Fibroblast of peridontal ligament (primary cell): ENCODE data around the gene IGFL4.
A peak's percentile ranks its signal among the peaks of the same experiment; 100 is the strongest.

Experiments used
- DNase-seq: peaks from one replicate; pipeline ENCODE4 v3.0.0-alpha.2; 2010; ENCODE audit errors: extremely low read depth

IGFL4 gene

DNA sequence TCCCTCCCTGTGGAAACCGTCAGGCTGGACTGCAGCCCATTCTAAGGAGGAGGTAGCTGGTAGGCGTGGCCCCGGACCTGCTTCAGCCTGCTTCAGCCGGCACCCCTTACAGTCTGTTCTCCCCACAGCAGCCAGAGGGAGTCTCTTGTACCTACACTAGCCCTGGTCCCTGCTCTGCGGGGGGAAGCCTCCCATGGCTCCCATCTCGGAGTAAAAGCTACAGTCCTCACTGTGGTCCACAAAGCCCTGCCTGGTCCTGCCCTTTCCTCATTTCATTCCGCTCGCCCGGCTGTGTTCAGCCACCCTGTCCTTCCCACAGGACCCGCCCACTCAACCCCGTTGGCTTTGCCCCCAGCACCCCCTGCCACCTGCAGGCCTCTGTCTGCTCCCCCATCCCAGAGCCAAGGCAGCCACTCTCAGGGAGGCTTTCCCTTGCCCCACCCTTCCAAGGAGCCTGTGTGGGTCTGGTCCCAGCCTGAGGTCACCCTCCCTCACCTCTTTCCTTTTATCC is 19.2 kb downstream of the IGFL4 start:
- no peak for DNase-seq

DNA sequence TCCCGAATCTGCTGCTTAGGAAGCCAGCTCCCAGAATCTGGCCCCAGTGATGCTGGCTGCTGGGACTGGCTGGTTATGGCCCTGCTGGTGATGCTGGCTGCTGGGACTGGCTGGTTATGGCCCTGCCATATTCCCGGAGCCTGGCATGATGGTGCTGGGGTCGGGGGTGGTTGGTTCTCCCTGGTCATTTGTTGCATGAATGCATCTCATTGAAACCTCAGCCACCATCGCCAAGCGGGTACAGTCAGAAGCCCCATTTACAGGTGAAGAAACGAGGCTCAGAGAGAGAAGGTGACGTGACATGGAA is 20.0 kb downstream of the IGFL4 start:
- DNase-seq = no peak

DNA sequence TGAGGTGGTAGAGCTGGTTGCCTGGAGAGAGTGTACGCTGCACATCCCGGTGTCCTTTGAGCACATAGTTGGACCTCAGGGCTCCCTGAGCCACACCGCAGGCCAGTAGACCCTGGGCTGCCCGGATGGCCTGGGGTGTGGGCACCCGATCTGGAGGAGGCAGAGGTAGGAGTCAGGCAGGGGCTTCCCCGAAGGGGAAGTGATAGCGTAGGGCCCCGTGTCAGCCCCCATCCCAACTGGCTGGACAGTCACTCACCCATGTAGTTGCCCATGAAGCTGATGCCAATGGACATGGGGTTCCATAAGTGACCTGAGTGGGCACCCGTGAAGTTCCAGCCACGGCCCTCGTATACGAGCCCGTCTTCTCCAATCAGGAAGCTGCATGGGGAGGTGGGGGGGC is 21.5 kb downstream of the IGFL4 start:
- no peak for DNase-seq

DNA sequence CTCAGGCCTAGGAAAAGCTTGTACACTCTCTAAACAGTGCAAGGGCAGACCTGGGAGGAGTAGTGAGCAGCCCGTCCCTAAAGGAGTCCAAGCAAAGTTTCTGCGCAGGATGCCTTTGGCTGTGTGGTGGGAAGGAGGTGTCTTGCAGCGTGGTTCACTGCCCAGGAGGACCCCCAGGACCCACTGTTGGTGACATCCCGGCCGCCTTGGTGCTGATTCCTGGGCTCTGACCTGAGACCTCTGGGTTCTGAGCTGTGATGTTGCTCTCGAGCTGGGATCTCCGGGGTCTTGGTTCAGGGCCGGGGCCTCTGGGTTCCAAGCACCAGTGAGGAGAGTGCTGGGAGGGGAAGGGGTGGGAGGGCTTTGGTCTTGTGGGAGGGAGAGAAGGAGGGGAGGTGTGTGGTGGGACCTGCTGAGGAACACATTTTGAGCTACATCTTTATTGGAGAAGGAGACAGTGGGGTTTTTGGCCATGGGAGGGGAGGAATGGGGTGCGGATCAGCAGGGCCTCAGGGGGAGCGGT is 22.0 kb downstream of the IGFL4 start:
- DNase-seq = no peak

DNA sequence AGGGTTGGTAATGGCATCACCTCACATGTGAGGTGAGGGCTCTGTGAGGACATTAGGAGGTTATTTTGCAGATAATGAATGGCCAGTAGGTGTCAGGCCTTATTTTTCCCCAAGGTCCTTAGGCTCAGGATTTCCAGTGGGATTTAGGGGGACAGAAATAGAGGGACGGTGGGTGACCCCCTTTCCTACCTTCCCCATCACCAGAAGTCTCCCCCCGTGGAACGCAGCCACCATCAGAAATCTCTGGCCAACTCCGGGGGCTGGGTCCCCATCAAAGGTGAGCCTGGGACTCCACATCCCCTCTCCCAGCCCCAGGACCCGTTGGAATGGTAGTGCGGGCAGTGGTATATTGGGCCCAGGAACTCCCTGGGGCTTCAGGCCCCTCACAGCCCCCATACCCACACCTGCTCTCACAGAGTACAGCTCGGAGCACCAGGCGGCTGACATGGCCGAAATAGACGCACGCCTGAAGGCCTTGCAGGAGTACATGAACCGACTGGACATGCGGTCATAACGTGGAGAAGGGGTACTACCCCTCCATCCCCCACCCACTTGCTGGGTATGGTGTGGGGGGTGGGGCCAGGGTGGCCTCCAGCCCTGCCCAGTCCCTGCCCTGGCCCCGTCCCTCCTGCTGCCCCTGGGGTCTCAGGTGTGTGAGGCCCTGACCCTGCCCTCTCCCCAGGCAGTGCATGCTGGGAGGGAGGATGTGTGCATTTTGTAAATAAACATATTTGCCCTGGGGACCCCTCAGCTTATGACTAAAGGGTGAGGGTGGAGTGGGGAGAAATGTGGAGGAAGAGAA is 22.7 kb downstream of the IGFL4 start:
- no peak for DNase-seq

DNA sequence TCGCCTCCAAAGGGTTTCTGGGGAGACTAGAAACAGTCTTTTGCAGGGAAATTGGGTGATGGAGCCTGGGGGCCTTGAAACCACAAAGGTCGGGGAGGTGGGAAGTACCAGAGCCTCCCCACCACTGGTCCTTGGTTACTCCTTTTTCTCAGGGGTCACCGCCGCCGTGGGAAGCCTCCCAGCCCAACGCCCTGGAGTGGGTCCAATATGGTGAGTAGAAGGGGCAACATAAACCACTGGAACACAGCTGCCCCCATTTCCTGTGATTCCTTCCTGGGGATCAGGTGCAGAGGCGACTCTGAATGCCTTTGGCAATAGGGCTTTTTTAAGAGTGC is 23.7 kb downstream of the IGFL4 start:
- no peak for DNase-seq

DNA sequence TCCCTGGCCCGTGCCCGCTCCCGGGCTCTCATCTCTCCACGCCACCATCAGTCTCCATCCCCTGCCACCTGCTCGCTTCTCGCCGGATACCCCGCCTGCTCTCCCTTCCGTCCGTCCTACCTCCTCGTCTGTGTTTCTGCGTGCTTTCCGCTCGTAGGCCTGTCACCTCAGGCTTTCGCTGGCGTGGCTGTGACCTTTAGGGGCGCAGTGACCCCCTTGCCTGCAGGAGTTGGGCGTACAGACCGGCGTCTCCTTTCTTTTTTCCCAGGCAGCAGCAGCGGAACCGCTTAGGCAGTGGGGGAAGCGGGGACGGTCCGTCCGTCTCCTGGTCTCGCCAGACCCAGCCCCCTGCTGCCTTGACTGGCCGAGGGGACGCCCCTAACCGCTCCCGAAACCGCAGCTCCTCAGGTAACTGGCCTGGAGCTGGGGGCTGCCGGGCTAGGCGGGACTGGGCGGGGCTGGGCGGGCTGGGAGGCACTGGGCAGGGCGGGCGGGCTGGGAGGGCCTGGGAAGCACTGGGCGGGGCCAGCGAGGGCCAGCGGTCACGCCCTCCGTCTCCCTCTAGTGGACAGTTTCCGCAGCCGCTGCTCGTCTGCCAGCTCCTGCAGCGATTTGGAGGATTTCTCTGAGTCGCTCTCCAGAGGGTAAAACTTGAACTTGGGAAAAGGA is 24.2 kb downstream of the IGFL4 start:
- DNase-seq = peak; percentile 69

DNA sequence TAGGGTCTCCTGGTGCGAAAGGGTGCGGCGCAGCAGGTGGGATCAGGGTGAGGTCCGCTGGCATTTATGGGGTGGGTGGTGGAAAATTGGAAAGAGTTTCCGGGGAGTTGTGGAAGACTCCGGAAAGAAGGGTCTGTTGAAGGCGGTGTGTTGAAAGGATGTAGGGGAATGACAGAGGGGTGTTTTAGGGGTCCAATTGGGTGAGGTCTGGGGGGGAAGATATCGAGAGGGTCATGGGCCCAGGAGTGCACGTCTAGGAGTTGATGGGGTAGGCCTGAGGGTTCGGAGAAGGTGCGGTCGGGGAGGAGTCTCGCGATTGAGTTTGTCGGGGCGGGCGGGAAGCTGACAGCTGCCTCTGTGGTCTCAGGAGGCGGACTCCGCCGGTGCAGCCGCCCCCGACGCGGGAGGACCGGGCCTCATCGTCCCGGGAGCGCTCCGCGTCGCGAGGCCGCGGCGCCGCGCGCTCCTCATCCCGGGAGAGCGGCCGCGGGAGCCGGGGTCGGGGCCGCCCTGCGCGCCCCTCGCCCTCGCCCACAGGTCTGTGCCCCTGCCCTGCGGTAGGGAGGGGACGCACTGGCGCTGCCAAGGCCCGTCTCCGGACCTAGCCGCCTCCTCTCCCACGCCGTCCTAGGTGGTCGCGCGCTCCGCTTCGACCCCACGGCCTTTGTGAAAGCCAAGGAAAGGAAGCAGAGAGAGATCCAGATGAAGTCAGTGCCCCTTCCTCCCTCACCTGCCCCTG is 24.9 kb downstream of the IGFL4 start:
- DNase-seq = no peak

DNA sequence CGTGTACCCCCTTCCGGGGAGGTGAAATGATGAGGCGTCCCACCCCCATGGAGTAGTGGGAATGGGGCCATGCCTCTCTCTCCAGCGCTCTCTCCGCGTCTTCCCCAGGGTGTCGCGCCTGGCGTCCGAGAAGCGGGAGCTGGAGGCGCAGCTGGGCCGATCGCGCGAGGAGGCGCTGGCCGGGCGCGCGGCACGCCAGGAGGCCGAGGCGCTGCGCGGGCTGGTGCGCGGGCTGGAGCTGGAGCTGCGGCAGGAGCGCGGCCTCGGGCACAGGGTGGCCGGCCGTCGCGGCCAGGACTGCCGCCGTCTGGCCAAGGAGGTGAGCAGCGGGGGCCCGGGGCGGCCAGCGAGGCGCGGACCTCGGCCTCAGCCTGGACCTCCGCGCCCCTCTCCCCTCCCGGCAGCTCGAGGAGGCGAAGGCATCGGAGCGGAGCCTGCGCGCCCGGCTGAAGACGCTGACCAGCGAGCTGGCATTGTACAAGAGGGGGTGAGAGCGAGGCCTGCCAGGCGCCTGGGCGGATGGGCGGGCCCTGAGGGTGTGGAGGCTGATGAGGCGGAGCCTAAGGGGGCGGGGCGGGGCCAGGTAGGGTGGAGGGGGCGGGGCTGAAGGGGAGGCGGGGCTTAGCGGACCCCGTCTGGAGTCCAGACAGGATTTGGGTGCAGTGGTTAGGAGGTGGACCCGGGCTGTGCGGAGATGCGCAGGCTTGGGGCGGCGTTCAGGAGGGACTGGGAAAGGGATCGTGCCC is 25.7 kb downstream of the IGFL4 start:
- DNase-seq = no peak

DNA sequence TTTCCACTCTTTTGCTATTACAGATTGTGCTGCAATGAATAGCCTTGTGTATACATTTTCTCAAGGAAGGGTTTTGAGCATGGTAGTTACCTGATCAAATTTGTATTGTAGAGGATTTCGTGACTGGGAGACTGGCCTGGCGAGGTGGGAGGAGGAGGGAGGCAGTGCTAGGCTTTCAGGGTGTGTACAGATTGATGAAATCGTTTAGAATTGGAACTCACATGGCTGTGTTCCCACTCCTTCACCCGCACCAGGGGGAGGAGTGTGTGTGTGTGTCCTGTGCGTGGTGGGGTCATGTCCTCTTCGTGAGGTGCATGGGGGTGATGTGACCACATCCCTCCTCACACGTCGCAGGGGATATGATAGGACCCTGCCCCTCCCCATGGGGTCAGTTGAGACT is 26.3 kb downstream of the IGFL4 start:
- no peak for DNase-seq

DNA sequence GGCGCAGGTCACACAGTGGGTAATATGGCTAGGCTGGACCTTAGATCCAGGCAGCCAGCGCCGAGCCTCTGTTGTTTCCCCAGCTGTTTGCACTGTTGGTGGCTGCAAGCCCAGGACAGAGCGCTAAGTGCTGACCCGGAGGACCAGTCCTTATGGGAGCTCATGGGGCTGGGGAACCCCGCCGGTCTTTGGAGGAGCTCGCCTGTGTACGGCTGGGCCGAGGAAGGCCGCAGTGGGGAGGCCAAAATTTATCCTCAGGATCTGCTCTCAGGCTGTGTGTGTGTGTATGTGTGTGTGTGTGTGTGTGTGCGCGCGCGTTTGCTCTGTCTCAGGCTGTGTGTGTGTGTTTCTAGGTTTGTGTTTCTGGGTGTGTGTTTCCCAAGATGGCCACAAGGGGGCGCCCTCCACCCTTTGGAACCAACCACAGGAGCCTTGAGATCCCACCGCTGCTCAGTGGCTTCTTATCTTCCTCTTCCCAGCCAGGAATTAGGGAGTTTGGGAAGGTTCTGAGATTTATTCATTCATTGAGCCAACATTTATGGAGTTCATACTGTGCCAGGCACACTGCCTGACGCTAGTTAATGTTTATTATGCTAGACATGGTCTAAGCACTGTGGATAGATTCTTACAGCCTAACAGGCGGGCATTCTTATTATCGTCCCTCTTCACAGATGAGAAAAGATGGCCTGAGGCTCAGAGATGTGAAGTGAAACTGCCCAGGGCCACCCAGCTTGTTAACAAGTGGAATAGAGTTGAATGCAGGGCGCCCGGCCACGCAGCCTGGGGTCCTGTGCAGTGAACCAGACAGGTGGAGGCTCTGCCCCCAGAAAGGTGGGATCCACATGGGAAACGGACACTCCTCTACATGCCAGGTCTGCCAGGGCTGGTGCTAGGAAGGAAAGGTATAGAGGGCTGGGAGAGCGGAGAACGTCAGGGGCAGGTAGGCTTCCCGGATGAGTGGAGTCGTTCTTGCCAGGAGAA is 31.0 kb downstream of the IGFL4 start:
- peak; percentile 65 for DNase-seq

DNA sequence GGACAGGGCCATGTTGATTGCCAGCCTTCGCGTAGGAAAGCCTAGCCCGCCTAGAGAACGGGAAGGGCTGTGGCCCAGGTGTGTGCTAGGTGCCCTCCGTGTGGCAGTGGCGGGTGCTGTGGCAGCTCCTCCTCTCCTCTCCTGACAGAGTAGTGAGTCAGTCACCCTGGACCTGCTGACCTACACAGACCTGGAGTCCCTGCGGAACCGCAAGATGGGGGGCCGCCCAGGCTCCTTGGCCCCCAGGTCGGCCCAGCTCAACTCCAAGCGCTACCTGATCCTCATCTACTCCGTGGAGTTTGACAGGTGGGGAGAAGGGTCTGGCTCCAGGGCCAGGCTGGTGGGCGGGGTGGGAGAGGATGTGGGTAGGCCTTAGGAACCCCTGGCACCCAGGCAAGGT is 34.4 kb downstream of the IGFL4 start:
- DNase-seq = no peak

DNA sequence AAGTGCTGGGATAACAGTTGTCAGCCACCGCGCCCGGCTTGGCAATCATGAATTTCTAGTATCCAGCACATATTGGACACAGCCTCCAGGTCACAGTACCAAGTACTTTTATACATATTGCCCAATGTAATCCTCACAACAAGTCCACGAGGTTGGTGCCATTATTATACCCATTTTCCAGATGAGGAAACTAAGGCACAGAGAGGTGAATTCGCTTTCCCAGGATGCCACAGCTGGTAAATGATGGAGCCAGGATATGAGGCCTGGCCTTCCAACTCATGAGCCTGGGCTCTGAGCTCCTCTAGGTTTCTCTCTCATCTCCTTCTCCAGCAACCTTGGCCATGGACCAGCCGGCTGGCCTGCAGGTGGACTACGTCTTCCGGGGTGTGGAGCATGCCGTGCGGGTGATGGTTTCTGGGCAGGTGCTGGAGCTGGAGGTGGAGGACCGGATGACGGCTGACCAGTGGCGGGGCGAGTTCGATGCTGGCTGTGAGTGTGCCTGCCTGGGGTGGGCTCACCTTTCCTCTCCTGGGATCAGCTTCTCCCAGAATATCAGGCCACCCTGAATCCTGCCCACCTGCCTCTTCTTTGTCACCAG is 38.0 kb downstream of the IGFL4 start:
- DNase-seq = no peak

DNA sequence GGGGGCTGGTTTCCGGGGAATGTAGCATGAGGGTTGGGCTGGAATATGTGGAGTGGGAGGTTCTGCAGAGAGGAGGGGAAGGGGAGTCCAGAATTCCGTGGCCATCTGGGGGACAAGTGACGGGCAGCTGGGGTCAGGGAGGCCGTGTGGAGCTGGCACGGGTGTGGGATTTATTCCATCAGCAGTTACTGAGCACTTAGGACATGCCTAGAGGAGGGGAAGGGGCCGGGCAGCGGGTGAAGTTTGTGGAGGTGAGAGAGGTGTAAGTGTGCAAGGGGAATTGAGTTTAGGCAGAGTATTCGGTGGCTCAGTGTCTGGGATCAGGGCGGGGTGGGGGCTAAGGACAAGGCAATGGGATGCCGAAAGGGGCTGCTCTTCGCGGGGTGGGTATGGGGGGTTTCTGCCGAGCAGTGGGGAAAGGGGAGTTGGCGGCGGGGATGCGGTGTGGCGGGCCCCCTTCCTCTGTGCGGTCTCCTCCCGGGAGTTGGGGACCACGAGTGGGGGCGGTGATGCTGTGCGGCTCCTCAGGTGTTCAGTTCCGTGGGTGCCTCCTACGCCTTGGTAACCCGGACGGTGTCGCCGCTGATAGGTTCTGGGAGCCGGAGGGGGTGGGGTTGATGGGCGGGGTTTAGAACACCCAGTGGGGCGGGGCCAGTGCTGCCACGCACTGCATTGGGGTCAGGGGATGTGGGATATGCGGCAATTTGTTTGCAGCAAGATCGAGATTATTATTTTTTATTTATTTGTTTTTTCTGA is 40.1 kb downstream of the IGFL4 start:
- no peak for DNase-seq

DNA sequence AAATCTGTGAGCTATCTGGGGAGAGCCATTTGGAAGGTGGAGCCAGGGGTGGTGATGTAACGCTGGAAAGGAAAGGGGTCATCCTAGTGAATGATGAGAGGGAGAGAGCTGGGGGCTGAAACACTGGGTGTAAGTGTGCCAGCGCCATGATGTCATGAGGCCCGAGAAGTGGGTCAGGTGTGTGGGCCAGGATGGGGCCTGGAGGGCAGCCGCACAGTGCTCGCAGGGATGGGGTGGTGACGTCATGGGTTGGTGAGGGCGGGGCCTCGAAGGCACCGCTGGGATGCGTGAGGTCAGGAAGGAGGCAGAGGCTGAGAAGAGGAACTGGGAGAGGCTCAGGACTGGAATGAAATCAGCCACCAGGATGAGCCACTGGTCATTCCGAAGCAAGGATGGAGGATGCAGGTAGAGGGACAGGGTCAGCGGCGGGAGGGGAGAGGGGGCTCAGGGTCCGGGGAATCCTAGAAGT is 41.1 kb downstream of the IGFL4 start:
- peak; percentile 10 for DNase-seq

DNA sequence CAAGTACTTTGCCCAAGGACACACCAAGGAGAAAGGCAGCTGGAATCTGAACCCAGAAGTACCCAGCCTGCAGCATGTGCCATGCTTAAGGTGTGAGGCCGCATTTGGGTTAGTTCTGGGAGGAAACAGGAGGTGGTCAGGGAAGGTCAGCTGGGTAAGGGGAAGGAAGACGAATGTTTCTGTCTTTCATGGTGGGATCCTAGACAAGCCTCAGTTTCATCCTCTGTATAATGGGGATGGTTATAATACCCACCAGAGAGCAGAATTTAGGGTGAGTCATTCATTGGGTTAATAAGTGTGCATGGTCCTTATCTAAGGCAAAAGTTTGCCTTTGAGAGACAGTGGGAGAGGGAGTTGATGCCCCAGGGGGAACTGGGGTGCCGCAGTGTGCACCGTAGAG is 42.0 kb downstream of the IGFL4 start:
- DNase-seq = no peak

DNA sequence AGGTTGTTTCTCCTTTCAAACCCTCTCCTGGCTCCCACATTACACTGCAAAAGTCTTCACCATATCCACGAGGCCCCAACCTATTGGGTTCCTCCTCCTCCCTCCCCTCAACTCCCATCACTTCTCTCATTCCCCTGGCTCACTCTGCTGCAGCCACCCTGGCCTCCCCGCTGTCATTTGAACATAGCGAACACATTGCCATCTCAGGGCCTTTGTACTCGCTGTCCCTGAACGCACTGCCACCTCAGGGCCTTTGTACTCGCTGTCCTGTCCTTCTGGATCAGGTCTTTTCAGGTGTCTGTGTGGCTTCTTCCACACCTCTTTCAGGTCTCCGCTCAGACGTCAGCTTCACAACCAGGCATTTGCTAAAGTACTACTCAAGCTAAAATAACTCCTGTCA is 43.9 kb downstream of the IGFL4 start:
- no peak for DNase-seq

DNA sequence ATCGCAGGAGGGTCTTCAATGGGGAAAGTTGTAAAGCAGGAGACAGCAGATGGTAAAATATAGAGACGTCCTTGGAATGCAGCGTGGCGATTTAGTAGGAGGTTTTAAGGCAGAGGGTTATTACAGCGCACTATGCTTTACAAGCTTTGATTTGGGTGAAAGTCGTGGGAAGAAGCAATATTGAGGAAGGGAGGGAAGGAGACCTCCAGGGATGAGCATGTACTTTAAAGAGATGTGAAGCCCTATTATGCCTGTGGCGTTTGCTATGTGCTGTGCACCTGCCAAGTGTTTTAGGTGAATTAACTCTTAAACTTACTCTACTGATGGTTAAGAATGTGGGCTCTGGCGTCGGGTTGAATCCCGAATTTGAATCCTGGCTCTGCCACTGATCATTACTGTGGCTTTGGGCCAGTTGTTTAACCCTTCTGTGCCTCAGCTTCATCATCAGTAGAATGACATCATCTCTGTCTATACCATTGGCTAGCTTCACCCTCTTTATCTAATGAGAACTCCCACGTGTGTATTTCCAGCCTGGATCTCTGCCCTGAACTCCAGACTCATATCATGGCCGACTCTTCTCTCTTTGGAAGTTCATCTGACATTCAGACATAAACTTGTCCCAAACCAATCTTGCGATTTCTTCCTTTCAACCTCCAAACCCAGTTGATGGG is 45.0 kb downstream of the IGFL4 start:
- peak; percentile 26 for DNase-seq
